Osteoblast (primary cell): ENCODE measurements around the gene MAP3K21. TPM values are rescaled to one million over a fixed set of nuclear protein-coding genes. Genes with fewer than 3 reads are reported as not detected.

ENCODE experiments used
- DNase-seq: peaks from one replicate; pipeline ENCODE4 v3.0.0; 2011; ENCODE audit warnings: low spot score, mixed read lengths; ENCODE audit not compliant: insufficient read length; ENCODE audit errors: missing footprints
- H2AFZ ChIP-seq: 2 replicates; pipeline ENCODE4 v1.6.0; 2011; ENCODE audit warnings: mild to moderate bottlenecking, low read length
- H3K27ac ChIP-seq: 2 replicates; pipeline ENCODE4 v1.5.1; 2011; ENCODE audit warnings: mild to moderate bottlenecking, low read depth, low read length, moderate library complexity
- H3K27me3 ChIP-seq: 2 replicates; pipeline ENCODE4 v1.6.0; 2012; ENCODE audit warnings: mild to moderate bottlenecking, control low read depth, inconsistent platforms, low read length, moderate library complexity; ENCODE audit not compliant: insufficient read depth
- H3K36me3 ChIP-seq: 2 replicates; pipeline ENCODE4 v1.5.1; 2011; ENCODE audit warnings: mild to moderate bottlenecking, low read length, control low read depth, moderate library complexity; ENCODE audit not compliant: insufficient read depth
- H3K4me1 ChIP-seq: 2 replicates; pipeline ENCODE4 v1.5.1; 2011; ENCODE audit warnings: mild to moderate bottlenecking, low read length, control low read depth, moderate library complexity; ENCODE audit not compliant: insufficient read depth
- H3K4me2 ChIP-seq: 2 replicates; pipeline ENCODE4 v1.6.0; 2011; ENCODE audit warnings: mild to moderate bottlenecking, low read length; ENCODE audit not compliant: insufficient read depth
- H3K4me3 ChIP-seq: fragments of 200-600 bp; sonication (generic); 3 replicates; pipeline ENCODE4 v1.5.1; 2012; ENCODE audit warnings: mild to moderate bottlenecking, low read length, inconsistent platforms; ENCODE audit not compliant: insufficient read depth
- H3K79me2 ChIP-seq: 2 replicates; pipeline ENCODE4 v1.6.0; 2012; ENCODE audit warnings: mild to moderate bottlenecking, low read length, control low read depth, inconsistent platforms; ENCODE audit not compliant: insufficient read depth
- H3K9me3 ChIP-seq: 2 replicates; pipeline ENCODE4 v1.5.1; 2011; ENCODE audit warnings: low read depth, low read length, control low read depth
- H4K20me1 ChIP-seq: 2 replicates; pipeline ENCODE4 v1.6.0; 2012; ENCODE audit warnings: mild to moderate bottlenecking, low read length, control low read depth; ENCODE audit not compliant: insufficient read depth
- total RNA-seq: library from RNA; depleted of rRNA; stranded (reverse); fragments of >200 nt; gene quantifications from 2 replicates; pipeline ENCODE4 v1.2.3, GENCODE V29; 2012
- TF ChIP-seq, protein P1 (sequence below): IDR thresholded peaks from 2 replicates; pipeline ENCODE4 v1.5.1; 2011; ENCODE audit warnings: mild to moderate bottlenecking, low read depth, low read length, moderate library complexity; ENCODE audit errors: extremely low read depth

The MAP3K21 gene
- total RNA-seq, 1 donor: under 0.01 TPM

DNA sequence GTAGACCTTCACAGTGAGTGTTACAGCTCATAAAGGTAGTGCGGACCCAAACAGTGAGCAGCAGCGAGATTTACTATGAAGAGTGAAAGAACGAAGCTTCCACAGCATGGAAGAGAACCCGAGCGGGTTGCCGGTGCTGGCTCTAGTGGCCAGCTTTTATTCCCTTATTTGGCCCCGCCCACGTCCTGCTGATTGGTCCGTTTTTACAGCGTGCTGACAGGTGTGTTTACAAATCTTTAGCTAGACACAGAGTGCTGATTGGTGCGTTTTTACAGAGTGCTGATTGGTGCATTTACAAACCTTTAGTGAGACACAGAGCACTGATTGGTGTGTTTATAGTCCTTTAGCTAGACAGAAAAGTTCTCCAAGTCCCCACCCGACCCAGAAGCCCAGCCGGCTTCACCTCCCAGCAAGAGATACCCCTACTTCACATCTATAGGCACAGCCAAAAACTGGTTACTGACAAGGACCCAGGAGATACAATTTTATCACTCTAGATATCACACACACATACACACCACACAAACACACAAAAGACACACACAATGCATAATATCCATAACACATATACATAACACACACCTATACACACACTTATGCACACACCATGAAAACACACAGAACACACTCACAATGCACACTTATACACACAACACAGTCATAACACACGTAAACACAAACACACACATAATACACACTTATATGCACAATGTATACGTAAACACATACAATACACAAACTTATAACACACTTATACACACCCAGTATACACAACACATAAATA is 68.5 kb downstream of the MAP3K21 start:
- TF ChIP-seq, protein P1, sequence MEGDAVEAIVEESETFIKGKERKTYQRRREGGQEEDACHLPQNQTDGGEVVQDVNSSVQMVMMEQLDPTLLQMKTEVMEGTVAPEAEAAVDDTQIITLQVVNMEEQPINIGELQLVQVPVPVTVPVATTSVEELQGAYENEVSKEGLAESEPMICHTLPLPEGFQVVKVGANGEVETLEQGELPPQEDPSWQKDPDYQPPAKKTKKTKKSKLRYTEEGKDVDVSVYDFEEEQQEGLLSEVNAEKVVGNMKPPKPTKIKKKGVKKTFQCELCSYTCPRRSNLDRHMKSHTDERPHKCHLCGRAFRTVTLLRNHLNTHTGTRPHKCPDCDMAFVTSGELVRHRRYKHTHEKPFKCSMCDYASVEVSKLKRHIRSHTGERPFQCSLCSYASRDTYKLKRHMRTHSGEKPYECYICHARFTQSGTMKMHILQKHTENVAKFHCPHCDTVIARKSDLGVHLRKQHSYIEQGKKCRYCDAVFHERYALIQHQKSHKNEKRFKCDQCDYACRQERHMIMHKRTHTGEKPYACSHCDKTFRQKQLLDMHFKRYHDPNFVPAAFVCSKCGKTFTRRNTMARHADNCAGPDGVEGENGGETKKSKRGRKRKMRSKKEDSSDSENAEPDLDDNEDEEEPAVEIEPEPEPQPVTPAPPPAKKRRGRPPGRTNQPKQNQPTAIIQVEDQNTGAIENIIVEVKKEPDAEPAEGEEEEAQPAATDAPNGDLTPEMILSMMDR: no peak
- no peaks in the 10 kb centered on the region for H3K36me3 ChIP-seq
- H2AFZ ChIP-seq: no peak overlapping the region
- H3K9me3 ChIP-seq: no peaks in the 10 kb centered on the region
- no peaks in the 10 kb centered on the region for H3K79me2 ChIP-seq
- no peak overlapping the region for H3K27ac ChIP-seq
- H4K20me1 ChIP-seq: no peaks in the 10 kb centered on the region
- no peak overlapping the region for H3K4me2 ChIP-seq
- H3K27me3 ChIP-seq: no peaks in the 10 kb centered on the region
- no peaks in the 10 kb centered on the region for H3K4me1 ChIP-seq
- DNase-seq: no peak
- no peak overlapping the region for H3K4me3 ChIP-seq

- Histone ChIP-seq H2AFZ (no peak overlapping the region), H3K27me3 (no peaks in the 10 kb centered on the region), H3K36me3 (no peaks in the 10 kb centered on the region), H3K27ac (no peak overlapping the region), H3K4me2 (no peak overlapping the region), H3K4me1 (no peaks in the 10 kb centered on the region), H3K9me3 (no peaks in the 10 kb centered on the region), H3K79me2 (no peaks in the 10 kb centered on the region), H4K20me1 (no peaks in the 10 kb centered on the region), H3K4me3 (no peak overlapping the region)
- no peak for DNase-seq
- TF ChIP-seq, protein P1: no peak
Measured at GRCh38 chr1:233406339-233406960, 78.9 kb downstream of the MAP3K21 start.

GRCh38 chr1:233406994-233407631 is 79.6 kb downstream of the MAP3K21 start:
- TF ChIP-seq, protein P1: no peak
- no peak overlapping the region for H3K27ac ChIP-seq
- no peak for DNase-seq

DNA sequence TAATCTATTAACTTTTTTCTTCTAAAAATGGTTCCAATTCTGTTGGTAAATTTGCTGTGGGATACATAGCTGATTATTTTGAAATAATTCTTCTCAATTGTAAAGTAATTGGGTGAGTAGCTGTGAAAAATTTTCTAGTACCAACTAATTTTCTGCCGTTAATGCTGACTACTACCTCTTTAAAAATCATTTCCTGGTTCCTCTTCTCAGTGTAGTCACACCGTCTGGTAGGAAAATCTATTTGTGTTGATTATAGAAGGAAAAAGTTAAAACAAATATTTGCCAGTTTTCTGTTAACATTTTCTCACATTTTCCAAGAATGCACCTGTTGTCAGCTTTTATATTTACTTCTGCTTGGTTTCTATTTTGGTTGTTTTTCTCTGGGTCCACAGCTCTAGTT is 82.0 kb downstream of the MAP3K21 start:
- Histone ChIP-seq H3K4me1 (no peaks in the 10 kb centered on the region), H3K4me2 (no peak overlapping the region), H2AFZ (no peak overlapping the region), H3K36me3 (no peaks in the 10 kb centered on the region), H3K27me3 (no peaks in the 10 kb centered on the region), H3K4me3 (no peak overlapping the region), H3K9me3 (no peaks in the 10 kb centered on the region), H3K27ac (no peak overlapping the region), H4K20me1 (no peaks in the 10 kb centered on the region), H3K79me2 (no peaks in the 10 kb centered on the region)
- TF ChIP-seq, protein P1: no peak
- no peak for DNase-seq

More at GRCh38 chr1:233406994-233407631, 79.6 kb downstream of the MAP3K21 start:
- H3K4me3 ChIP-seq: no peak overlapping the region
- H4K20me1 ChIP-seq: no peaks in the 10 kb centered on the region
- no peak overlapping the region for H3K4me2 ChIP-seq
- no peaks in the 10 kb centered on the region for H3K27me3 ChIP-seq
- no peaks in the 10 kb centered on the region for H3K79me2 ChIP-seq
- H3K36me3 ChIP-seq: no peaks in the 10 kb centered on the region
- H3K4me1 ChIP-seq: no peaks in the 10 kb centered on the region
- H2AFZ ChIP-seq: no peak overlapping the region
- H3K9me3 ChIP-seq: no peaks in the 10 kb centered on the region
